HG03280 (cell line): ENCODE results near the gene PRKN.
"Not testable (repeated sequence)": the region's sequence is repeated elsewhere in the genome, so short reads cannot be mapped to it uniquely, and the experiment has no call there.

Source experiments
- ATAC-seq: cut with Tn5 transposase; IDR thresholded peaks from one replicate; pipeline ENCODE4 v1.9.1; 2021; ENCODE audit warnings: mild to moderate bottlenecking, moderate library complexity; ENCODE audit not compliant: unreplicated experiment

Gene PRKN

GRCh38 chr6:161354276-161354840 is 1373.2 kb downstream of the PRKN start:
- no peak for ATAC-seq

GRCh38 chr6:161353208-161353613 is 1374.4 kb downstream of the PRKN start:
- ATAC-seq = no peak

GRCh38 chr6:161351858-161352257 is 1375.7 kb downstream of the PRKN start:
- no peak for ATAC-seq

- ATAC-seq = no peak
Observed at GRCh38 chr6:161349886-161350285, 1377.7 kb downstream of the PRKN start.

GRCh38 chr6:161348628-161348994 is 1379.0 kb downstream of the PRKN start:
- ATAC-seq = no peak

GRCh38 chr6:161347988-161348627 is 1379.5 kb downstream of the PRKN start:
- no peak for ATAC-seq

- no peak for ATAC-seq
Observed at GRCh38 chr6:161347125-161347524, 1380.4 kb downstream of the PRKN start.

GRCh38 chr6:161346717-161347116 is 1380.8 kb downstream of the PRKN start:
- no peak for ATAC-seq

- no peak for ATAC-seq
Observed at GRCh38 chr6:161344626-161345025, 1382.9 kb downstream of the PRKN start.

- no peak for ATAC-seq
Observed at GRCh38 chr6:161342039-161342438, 1385.5 kb downstream of the PRKN start.

GRCh38 chr6:161341638-161342037 is 1385.9 kb downstream of the PRKN start:
- ATAC-seq = no peak

- ATAC-seq = no peak
Observed at GRCh38 chr6:161338015-161338414, 1389.6 kb downstream of the PRKN start.

- no peak for ATAC-seq
Observed at GRCh38 chr6:161336479-161336878, 1391.1 kb downstream of the PRKN start.

- ATAC-seq = no peak
Observed at GRCh38 chr6:161333410-161333809, 1394.2 kb downstream of the PRKN start.

GRCh38 chr6:161331402-161332081 is 1396.0 kb downstream of the PRKN start:
- not testable (repeated sequence) for ATAC-seq

- ATAC-seq = no peak
Observed at GRCh38 chr6:161327360-161327953, 1400.1 kb downstream of the PRKN start.

- ATAC-seq = no peak
Observed at GRCh38 chr6:161319231-161319630, 1408.3 kb downstream of the PRKN start.

- no peak for ATAC-seq
Observed at GRCh38 chr6:161318456-161318855, 1409.1 kb downstream of the PRKN start.

- ATAC-seq = no peak
Observed at GRCh38 chr6:161316531-161316930, 1411.0 kb downstream of the PRKN start.

- not testable (repeated sequence) for ATAC-seq
Observed at GRCh38 chr6:161315246-161315917, 1412.2 kb downstream of the PRKN start.

GRCh38 chr6:161314541-161315245 is 1412.9 kb downstream of the PRKN start:
- not testable (repeated sequence) for ATAC-seq
